Endometrial microvascular endothelial cells (primary cell): ENCODE results near the gene MYO1D. TPM values are rescaled to one million over a fixed set of nuclear protein-coding genes. Genes with fewer than 3 reads are reported as not detected.
"Not testable (repeated sequence)": the region's sequence is repeated elsewhere in the genome, so short reads cannot be mapped to it uniquely, and the experiment has no call there.

ENCODE experiments used
- in situ Hi-C: cut with HindIII; loops from 2 replicates; pipeline ENCODE4 v1.10.0; 2017; ENCODE audit warnings: low sequenced_read_pairs, low pct_unique_long_range_greater_than_20kb; ENCODE audit errors: inconsistent ontology term
- total RNA-seq: library from RNA; depleted of rRNA; stranded (reverse); fragments of >200 nt; gene quantifications from one replicate; pipeline ENCODE4 v1.2.3, GENCODE V29; 2015; ENCODE audit errors: inconsistent ontology term

The MYO1D gene
- total RNA-seq, 1 donor from 2014 or later: 29.8 TPM

- in situ Hi-C loops: not testable (repeated sequence)
Measured at GRCh38 chr17:32714922-32715321, 162.0 kb downstream of the MYO1D start.

- in situ Hi-C loops: not testable (repeated sequence)
Measured at GRCh38 chr17:32714206-32714605, 162.7 kb downstream of the MYO1D start.

- in situ Hi-C loops: no loop called here
Measured at GRCh38 chr17:32713081-32713480, 163.8 kb downstream of the MYO1D start.

GRCh38 chr17:32709562-32709961 lies 167.4 kb downstream of the MYO1D start:
- in situ Hi-C loops: no loop called here

- in situ Hi-C loops: no loop called here
Measured at GRCh38 chr17:32701871-32702270, 175.1 kb downstream of the MYO1D start.

- in situ Hi-C loops: no loop called here
Measured at GRCh38 chr17:32699247-32699646, 177.7 kb downstream of the MYO1D start.

GRCh38 chr17:32697728-32698625 lies 178.9 kb downstream of the MYO1D start:
- in situ Hi-C loops: no loop called here

- in situ Hi-C loops: no loop called here
Measured at GRCh38 chr17:32696426-32696825, 180.5 kb downstream of the MYO1D start.

- in situ Hi-C loops: no loop called here
Measured at GRCh38 chr17:32695864-32696263, 181.1 kb downstream of the MYO1D start.

GRCh38 chr17:32693194-32693897 lies 183.6 kb downstream of the MYO1D start:
- in situ Hi-C loops: no loop called here

- in situ Hi-C loops: no loop called here
Measured at GRCh38 chr17:32692179-32692578, 184.7 kb downstream of the MYO1D start.

- in situ Hi-C loops: no loop called here
Measured at GRCh38 chr17:32689348-32689747, 187.6 kb downstream of the MYO1D start.

- in situ Hi-C loops: no loop called here
Measured at GRCh38 chr17:32688221-32688620, 188.7 kb downstream of the MYO1D start.

- in situ Hi-C loops: no loop called here
Measured at GRCh38 chr17:32684087-32684958, 192.6 kb downstream of the MYO1D start.

GRCh38 chr17:32673964-32674363 lies 203.0 kb downstream of the MYO1D start:
- in situ Hi-C loops: no loop called here

GRCh38 chr17:32672711-32673110 lies 204.2 kb downstream of the MYO1D start:
- in situ Hi-C loops: no loop called here

- in situ Hi-C loops: no loop called here
Measured at GRCh38 chr17:32671896-32672295, 205.0 kb downstream of the MYO1D start.

- in situ Hi-C loops: no loop called here
Measured at GRCh38 chr17:32664936-32665583, 211.9 kb downstream of the MYO1D start.

GRCh38 chr17:32660496-32660985 lies 216.4 kb downstream of the MYO1D start:
- in situ Hi-C loops: no loop called here
